Heart left ventricle (tissue), 16 donors: ENCODE results near the gene PNPLA2. TPM values are rescaled to one million over a fixed set of nuclear protein-coding genes. Genes with fewer than 3 reads are reported as not detected.

Source experiments
- ATAC-seq, 4 donors: fragments of 200-7000 bp; cut with Tn5 transposase; one replicate each; pipeline ENCODE4 v1.9.1; 2020 to 2022; ENCODE audit warnings: moderate library complexity in 4 of 4, mild to moderate bottlenecking in 3 of 4, moderate number of reproducible peaks in 1 of 4
- DNase-seq, 5 donors: peaks; one replicate each; pipeline ENCODE4 v3.0.0-alpha.2; 2020
- H3K27ac ChIP-seq, 12 donors: fragments of 200-600 bp; sonication (generic) in 4 of 12; one replicate each; pipeline versions ENCODE4 v1.5.0 to v1.8.0; 2016 to 2022; ENCODE audit warnings: mild to moderate bottlenecking in 2 of 12
- H3K27me3 ChIP-seq, 9 donors: fragments of 200-600 bp; sonication (generic) in 2 of 9; one replicate each; pipeline versions ENCODE4 v1.5.1 to v1.8.0; 2016 to 2022; ENCODE audit warnings: mild to moderate bottlenecking in 3 of 9
- H3K36me3 ChIP-seq, 9 donors: fragments of 200-600 bp; sonication (generic) in 2 of 9; one replicate each; pipeline versions ENCODE4 v1.5.0 to v1.8.0; 2018 to 2022; ENCODE audit warnings: mild to moderate bottlenecking in 2 of 9
- H3K4me1 ChIP-seq, 12 donors: fragments of 200-600 bp; sonication (generic) in 4 of 12; one replicate each; pipeline versions ENCODE4 v1.5.0 to v1.8.0; 2016 to 2022; ENCODE audit warnings: mild to moderate bottlenecking in 3 of 12
- H3K4me3 ChIP-seq, 12 donors: fragments of 200-600 bp; sonication (generic) in 4 of 12; one replicate each; pipeline versions ENCODE4 v1.5.0 to v1.8.0; 2017 to 2022; ENCODE audit warnings: mild to moderate bottlenecking in 9 of 12, moderate library complexity in 4 of 12
- H3K9me3 ChIP-seq, 12 donors: fragments of 200-600 bp; sonication (generic) in 4 of 12; one replicate each; pipeline versions ENCODE4 v1.5.0 to v1.8.0; 2016 to 2022; ENCODE audit warnings: mild to moderate bottlenecking in 1 of 12
- POLR2A ChIP-seq, 2 donors: fragments of 450-650 bp; IDR thresholded peaks; one replicate each; pipeline ENCODE4 v1.6.1; 2017; ENCODE audit warnings: antibody characterized with exemption in 2 of 2, mild to moderate bottlenecking in 2 of 2, moderate library complexity in 2 of 2
- WGBS, 4 donors: extraction: QIAGEN DNeasy Blood & Tissue Kit in 2 of 4; methylation state at CpG; one replicate each; pipeline versions ENCODE4 v1.1.5 to v1.1.7; 2013 to 2018; 5-methylcytosine and 5-hydroxymethylcytosine counted together
- intact Hi-C, 10 donors: fragments of 100-400 bp; cut with DNase I; formaldehyde crosslinking; loops; one replicate each; pipeline versions ENCODE4 v1.11.1 to v1.14.2; 2022
- polyA plus RNA-seq, 2 donors: library from polyadenylated mRNA; stranded (reverse); fragments of 200-250 nt; gene quantifications; one replicate each; pipeline ENCODE4 v1.2.3, GENCODE V29; 2013
- total RNA-seq, 9 donors: library from RNA; depleted of rRNA in 2 of 9; stranded (reverse); fragments of >200 nt in 2 of 9; fragmentation: NEBNext Ultra II Directional in 3 of 9; extraction: Animal tissue kit (Norgen Biotek cat#: 25700) in 3 of 9; gene quantifications; one replicate each; pipeline versions ENCODE4 v1.1.0 to v1.2.4, GENCODE V29; 2016 to 2023
- TF ChIP-seq, protein P1 (sequence below), 12 donors: fragments of 200-600 bp; sonication (generic) in 4 of 12; IDR thresholded peaks; one replicate each; pipeline versions ENCODE4 v1.5.0 to v1.8.0; 2018 to 2022; ENCODE audit warnings: antibody characterized with exemption in 12 of 12, mild to moderate bottlenecking in 5 of 12
- donor health status: ischemic (EF 13 %, LVEDD 7.1; RV severe dilation, severe dysfunction).
- donor health status: healthy with polysubstance abuse.
- donor health status: DM: no; HTN: yes; CAD: no.
- donor health status: DM: no; HTN: no; CAD: no.
- donor health status: ischemic (EF 25% LVEDD 6.9; RV normal size, moderate dysfunction).
- donor health status: ischemic (EF 25% LVEDD 5.7; RV mildly dilated, moderate dysfunction).
- donor health status: healthy.
- donor health status: DM: yes; HTN: yes; CAD: no.
- donor health status: ischemic (EF 35%, LVEDD 5.7; RV mildly dilated, moderate dysfunction).
- donor health status: nonischemic (EF 11% LVEDD 7.7; RV severe dilation, severe dysfunction).
- donor health status: DM: yes; HTN: yes; CAD: no.
- donor health status: PGD.
- donor health status: ischemic (EF 29% LVEDD 5.4; RV normal size, mild dysfunction).
- donor health status: nonischemic (EF 23%, LVEDD 6.1; RV moderate dilation, normal function).

PNPLA2 gene
- total and polyA plus RNA-seq, 11 donors, result 112 to 348 (median 215) TPM

- Histone ChIP-seq H3K4me1 (peaks cover 3 to 65% (median 14%) of the 10 kb centered on the region in 12 donors), H3K4me3 (no peak overlapping the region), H3K27me3 (no peaks in the 10 kb centered on the region), H3K27ac (no peak overlapping the region), H3K36me3 (peaks cover 0 to 10% (median 0%) of the 10 kb centered on the region in 9 donors), H3K9me3 (no peaks in the 10 kb centered on the region)
- TF ChIP-seq, protein P1, sequence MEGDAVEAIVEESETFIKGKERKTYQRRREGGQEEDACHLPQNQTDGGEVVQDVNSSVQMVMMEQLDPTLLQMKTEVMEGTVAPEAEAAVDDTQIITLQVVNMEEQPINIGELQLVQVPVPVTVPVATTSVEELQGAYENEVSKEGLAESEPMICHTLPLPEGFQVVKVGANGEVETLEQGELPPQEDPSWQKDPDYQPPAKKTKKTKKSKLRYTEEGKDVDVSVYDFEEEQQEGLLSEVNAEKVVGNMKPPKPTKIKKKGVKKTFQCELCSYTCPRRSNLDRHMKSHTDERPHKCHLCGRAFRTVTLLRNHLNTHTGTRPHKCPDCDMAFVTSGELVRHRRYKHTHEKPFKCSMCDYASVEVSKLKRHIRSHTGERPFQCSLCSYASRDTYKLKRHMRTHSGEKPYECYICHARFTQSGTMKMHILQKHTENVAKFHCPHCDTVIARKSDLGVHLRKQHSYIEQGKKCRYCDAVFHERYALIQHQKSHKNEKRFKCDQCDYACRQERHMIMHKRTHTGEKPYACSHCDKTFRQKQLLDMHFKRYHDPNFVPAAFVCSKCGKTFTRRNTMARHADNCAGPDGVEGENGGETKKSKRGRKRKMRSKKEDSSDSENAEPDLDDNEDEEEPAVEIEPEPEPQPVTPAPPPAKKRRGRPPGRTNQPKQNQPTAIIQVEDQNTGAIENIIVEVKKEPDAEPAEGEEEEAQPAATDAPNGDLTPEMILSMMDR (IDR thresholded peaks at IDR 0.05), result no peak
- TF ChIP-seq POLR2A (IDR thresholded peaks at IDR 0.05), result no peak
- DNase-seq, result no peak
- ATAC-seq, result no peak
- intact Hi-C loops, result loop anchor here in 1 of 10 donors (10.0 kb wide), 1 partner anchor 50 kb away; no protein-coding TSS in a partner anchor
- WGBS, 4 donors, result 76 to 86% (median 83%) methylated on average over 10 to 20 of the region's 20 CpGs
Measured at GRCh38 chr11:854601-855329, 36.1 kb downstream of the PNPLA2 start.

DNA sequence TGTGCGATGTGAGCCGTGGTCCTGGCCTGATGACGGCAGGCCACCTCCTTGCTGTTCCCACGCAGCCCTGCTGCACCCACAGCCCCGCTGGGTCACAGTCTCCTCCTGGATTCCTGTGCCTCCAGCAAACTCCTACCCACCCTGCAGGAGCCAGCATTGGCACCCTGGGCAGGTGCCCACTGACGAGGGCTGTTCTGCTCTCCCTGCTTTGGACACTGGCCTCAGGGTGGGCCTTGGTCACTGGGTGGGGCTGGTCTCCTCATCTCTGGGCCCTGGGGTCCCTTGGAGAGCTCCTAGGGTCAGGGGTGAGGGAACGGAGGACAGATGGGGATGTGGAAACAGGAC, 36.6 kb downstream of the PNPLA2 start:
- ATAC-seq, result no peak
- intact Hi-C loops, result loop anchor here in 1 of 10 donors (10.0 kb wide), 1 partner anchor 49 kb away; no protein-coding TSS in a partner anchor
- no peaks in the 10 kb centered on the region for H3K27me3 ChIP-seq
- no peak overlapping the region for H3K4me3 ChIP-seq
- peaks cover 0 to 10% (median 0%) of the 10 kb centered on the region in 9 donors for H3K36me3 ChIP-seq
- H3K9me3 ChIP-seq, result no peaks in the 10 kb centered on the region
- WGBS, 4 donors, result 87 to 93% (median 90%) methylated on average over 5 to 7 of the region's 7 CpGs
- H3K4me1 ChIP-seq, result peaks cover 4 to 65% (median 18%) of the 10 kb centered on the region in 12 donors
- TF ChIP-seq, protein P1 (IDR thresholded peaks at IDR 0.05), result no peak
- no peak for TF ChIP-seq POLR2A (IDR thresholded peaks at IDR 0.05)
- H3K27ac ChIP-seq, result no peak overlapping the region
- DNase-seq, result no peak

DNA sequence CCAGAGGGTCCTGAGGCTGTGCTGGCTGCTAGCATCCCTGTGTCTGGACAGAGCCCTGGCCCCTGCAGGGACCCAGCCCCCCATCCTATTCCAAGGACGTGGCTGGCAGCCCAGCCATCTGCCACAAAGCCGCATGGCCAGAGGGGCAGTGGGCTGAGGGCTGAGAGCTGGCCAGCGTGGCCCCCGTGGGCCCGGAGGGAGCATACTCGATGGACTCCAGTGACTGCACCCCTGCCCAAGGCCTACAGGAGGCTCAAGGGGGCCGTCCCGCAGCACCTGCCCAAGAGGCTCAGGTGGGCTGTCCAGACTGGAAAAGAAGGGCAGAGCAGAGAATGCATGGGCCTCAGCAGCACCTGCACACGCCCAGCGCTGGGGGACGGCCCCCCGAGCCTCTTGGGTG, 37.1 kb downstream of the PNPLA2 start:
- H3K27me3 ChIP-seq, result no peaks in the 10 kb centered on the region
- TF ChIP-seq, protein P1 (IDR thresholded peaks at IDR 0.05), result no peak
- no peak for TF ChIP-seq POLR2A (IDR thresholded peaks at IDR 0.05)
- no peak overlapping the region for H3K27ac ChIP-seq
- 87 to 90% (median 89%) methylated on average over 7 to 12 of the region's 12 CpGs for WGBS, 4 donors
- no peaks in the 10 kb centered on the region for H3K9me3 ChIP-seq
- ATAC-seq, result no peak
- peaks cover 4 to 65% (median 19%) of the 10 kb centered on the region in 12 donors for H3K4me1 ChIP-seq
- intact Hi-C loops, result loop anchor here in 1 of 10 donors (10.0 kb wide), 1 partner anchor 49 kb away; no protein-coding TSS in a partner anchor
- H3K4me3 ChIP-seq, result no peak overlapping the region
- H3K36me3 ChIP-seq, result peaks cover 0 to 10% (median 0%) of the 10 kb centered on the region in 9 donors
- no peak for DNase-seq

DNA sequence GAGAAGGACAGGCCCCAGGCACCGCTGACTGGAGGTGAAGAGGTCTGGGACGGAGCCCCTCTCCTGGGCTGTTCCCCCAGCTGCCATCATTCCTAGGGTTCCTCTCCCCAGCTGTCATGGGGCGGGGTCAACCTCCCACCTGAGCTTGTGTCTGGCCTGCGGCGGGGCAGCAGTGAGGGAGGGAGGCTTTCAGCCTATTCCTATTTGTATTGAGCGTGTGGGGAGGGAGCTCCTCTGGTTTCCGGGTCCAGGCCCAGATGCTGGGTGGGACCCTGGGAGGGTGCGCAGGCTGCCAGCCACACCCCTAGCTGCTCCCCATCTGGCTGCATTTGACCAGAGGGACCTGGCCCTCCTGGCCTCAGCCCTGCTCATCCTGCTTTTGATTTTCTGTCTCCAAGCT, 37.7 kb downstream of the PNPLA2 start:
- Histone ChIP-seq H3K4me1 (peaks cover 4 to 59% (median 18%) of the 10 kb centered on the region in 12 donors), H3K27ac (no peak overlapping the region), H3K36me3 (peaks cover 0 to 10% (median 0%) of the 10 kb centered on the region in 9 donors), H3K4me3 (no peak overlapping the region), H3K27me3 (no peaks in the 10 kb centered on the region), H3K9me3 (no peaks in the 10 kb centered on the region)
- ATAC-seq, result no peak
- no peak for DNase-seq
- intact Hi-C loops, result loop anchor here in 1 of 10 donors (10.0 kb wide), 1 partner anchor 48 kb away; no protein-coding TSS in a partner anchor
- TF ChIP-seq, protein P1 (IDR thresholded peaks at IDR 0.05), result no peak
- TF ChIP-seq POLR2A (IDR thresholded peaks at IDR 0.05), result no peak
- 73 to 96% (median 77%) methylated on average over 2 to 8 of the region's 8 CpGs for WGBS, 4 donors
